Sigmoid colon (tissue), 4 donors: ENCODE results near the gene ELMO3.

Source experiments
- CTCF ChIP-seq, 4 experiments: fragments of 450-650 bp in 3 of 4; fragments of 200-600 bp in 1 of 4; IDR thresholded peaks; one replicate each; pipeline ENCODE4 v1.5.1; 2016 to 2019; ENCODE audit warnings: antibody characterized with exemption in 4 of 4, mild to moderate bottlenecking in 3 of 4, moderate library complexity in 2 of 4
- EP300 ChIP-seq, 4 donors: sonication (generic); formaldehyde crosslinking; IDR thresholded peaks; one replicate each; pipeline ENCODE4 v1.6.1; 2017; ENCODE audit warnings: antibody characterized with exemption in 4 of 4
- POLR2A ChIP-seq, 2 donors: fragments of 450-650 bp; IDR thresholded peaks; one replicate each; pipeline ENCODE4 v1.6.1; 2016; ENCODE audit warnings: antibody characterized with exemption in 2 of 2, mild to moderate bottlenecking in 2 of 2, moderate library complexity in 2 of 2
- POLR2AphosphoS5 ChIP-seq, 4 donors: sonication (generic); formaldehyde crosslinking; IDR thresholded peaks; one replicate each; pipeline ENCODE4 v1.6.1; 2017; ENCODE audit warnings: antibody characterized with exemption in 4 of 4

- TF ChIP-seq EP300 (IDR thresholded peaks at IDR 0.05), result no peak
- no peak for TF ChIP-seq CTCF (IDR thresholded peaks at IDR 0.05)
- peak in 1 of 2 donors; percentile 25 for TF ChIP-seq POLR2A (IDR thresholded peaks at IDR 0.05)
- peak in 1 of 4 donors; percentile 10 for TF ChIP-seq POLR2AphosphoS5 (IDR thresholded peaks at IDR 0.05)
These were observed 42.3 kb downstream of the ELMO3 start for GRCh38 chr16:67241008-67241900.
